Islet precursor cell (in vitro differentiated cells): ENCODE data around the gene DMRTB1.
A peak's percentile ranks its signal among the peaks of the same experiment; 100 is the strongest.

Experiments
- DNase-seq: peaks from one replicate; pipeline ENCODE4 v3.0.0-alpha.2; 2018

The DMRTB1 gene

GRCh38 chr1:53465023-53465957 lies 6.1 kb downstream of the DMRTB1 start:
- peak; percentile 31 for DNase-seq

GRCh38 chr1:53467391-53467790 lies 8.2 kb downstream of the DMRTB1 start:
- no peak for DNase-seq

GRCh38 chr1:53468374-53468773 lies 9.2 kb downstream of the DMRTB1 start:
- DNase-seq: peak; percentile 21

- peak; percentile 37 for DNase-seq
Measured at GRCh38 chr1:53469373-53469772, 10.2 kb downstream of the DMRTB1 start.

- peak; percentile 96 for DNase-seq
Measured at GRCh38 chr1:53470155-53470554, 11.0 kb downstream of the DMRTB1 start.

- DNase-seq: no peak
Measured at GRCh38 chr1:53470584-53470983, 11.4 kb downstream of the DMRTB1 start.

- no peak for DNase-seq
Measured at GRCh38 chr1:53471000-53471399, 11.8 kb downstream of the DMRTB1 start.

GRCh38 chr1:53473463-53473862 lies 14.3 kb downstream of the DMRTB1 start:
- DNase-seq: no peak

GRCh38 chr1:53475664-53476063 lies 16.5 kb downstream of the DMRTB1 start:
- DNase-seq: peak; percentile 40

GRCh38 chr1:53476579-53476978 lies 17.4 kb downstream of the DMRTB1 start:
- no peak for DNase-seq

- no peak for DNase-seq
Measured at GRCh38 chr1:53477651-53478501, 18.7 kb downstream of the DMRTB1 start.

GRCh38 chr1:53478502-53478818 lies 19.3 kb downstream of the DMRTB1 start:
- no peak for DNase-seq

GRCh38 chr1:53480678-53481077 lies 21.5 kb downstream of the DMRTB1 start:
- DNase-seq: no peak

- no peak for DNase-seq
Measured at GRCh38 chr1:53481456-53481855, 22.3 kb downstream of the DMRTB1 start.

- DNase-seq: no peak
Measured at GRCh38 chr1:53482441-53483153, 23.4 kb downstream of the DMRTB1 start.

- no peak for DNase-seq
Measured at GRCh38 chr1:53483170-53483569, 24.0 kb downstream of the DMRTB1 start.

- no peak for DNase-seq
Measured at GRCh38 chr1:53483656-53484055, 24.5 kb downstream of the DMRTB1 start.

- no peak for DNase-seq
Measured at GRCh38 chr1:53484705-53485477, 25.7 kb downstream of the DMRTB1 start.

- DNase-seq: peak; percentile 90
Measured at GRCh38 chr1:53485478-53486394, 26.5 kb downstream of the DMRTB1 start.

GRCh38 chr1:53486395-53487026 lies 27.3 kb downstream of the DMRTB1 start:
- DNase-seq: no peak

- no peak for DNase-seq
Measured at GRCh38 chr1:53490351-53490750, 31.2 kb downstream of the DMRTB1 start.
